Measurements from ENCODE around the gene OR9Q1.
"Not testable (repeated sequence)": the region's sequence is repeated elsewhere in the genome, so short reads cannot be mapped to it uniquely, and the experiment has no call there.

OR9Q1 gene, protein sequence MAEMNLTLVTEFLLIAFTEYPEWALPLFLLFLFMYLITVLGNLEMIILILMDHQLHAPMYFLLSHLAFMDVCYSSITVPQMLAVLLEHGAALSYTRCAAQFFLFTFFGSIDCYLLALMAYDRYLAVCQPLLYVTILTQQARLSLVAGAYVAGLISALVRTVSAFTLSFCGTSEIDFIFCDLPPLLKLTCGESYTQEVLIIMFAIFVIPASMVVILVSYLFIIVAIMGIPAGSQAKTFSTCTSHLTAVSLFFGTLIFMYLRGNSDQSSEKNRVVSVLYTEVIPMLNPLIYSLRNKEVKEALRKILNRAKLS

DNA sequence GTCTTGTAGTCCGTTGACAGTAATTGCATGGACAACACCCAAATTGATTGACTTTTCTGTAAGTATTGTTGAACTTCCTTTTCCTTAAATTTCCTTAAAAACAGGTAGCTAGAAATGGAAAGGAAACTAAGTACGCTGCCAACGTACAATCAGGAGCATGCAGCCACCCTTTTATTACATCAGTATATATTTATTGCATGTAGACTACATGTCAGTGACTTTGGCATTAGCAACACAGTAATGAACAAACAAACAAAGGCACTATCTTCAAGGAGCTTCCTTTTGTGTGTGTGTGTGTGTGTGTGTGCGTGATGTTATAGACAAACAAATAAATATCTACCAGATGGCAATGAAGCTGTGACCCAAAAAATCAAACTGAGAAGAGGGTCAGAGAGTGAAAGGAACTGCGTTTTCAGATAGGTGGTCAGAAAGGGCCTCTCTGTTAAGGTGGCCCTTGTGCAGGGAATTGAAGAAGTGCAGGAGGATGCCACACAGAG is at the start of gene OR9Q1:
Gene OR9Q1, plus strand, starts transcription at position 447 of the 497 bp plus-strand sequence. CDS start 155,564 bp downstream, outside the sequence.
- DNase-seq (ENCODE audit: low read depth in 2 of 2) = no peak

DNA sequence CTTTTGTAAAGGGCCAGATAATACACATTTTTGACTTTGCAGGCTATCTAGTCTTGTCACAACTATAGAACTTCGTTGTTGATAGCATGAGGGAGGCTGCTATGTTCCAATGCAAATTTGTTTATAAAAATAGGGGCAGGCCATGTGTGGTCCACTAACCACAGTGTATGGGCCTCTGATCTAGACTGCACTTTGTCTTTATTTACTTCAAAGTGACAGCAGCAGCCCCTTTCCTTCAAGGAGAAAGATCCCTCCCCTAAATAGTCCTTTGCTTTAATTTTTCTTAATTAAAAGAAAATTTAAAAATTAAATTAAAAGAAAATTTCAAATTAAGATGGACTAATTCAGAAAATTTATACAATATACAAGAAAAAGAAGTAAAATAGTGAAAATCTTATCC is 49.5 kb upstream of the OR9Q1 start:
- DNase-seq (ENCODE audit: low read depth in 2 of 2) = no peak

DNA sequence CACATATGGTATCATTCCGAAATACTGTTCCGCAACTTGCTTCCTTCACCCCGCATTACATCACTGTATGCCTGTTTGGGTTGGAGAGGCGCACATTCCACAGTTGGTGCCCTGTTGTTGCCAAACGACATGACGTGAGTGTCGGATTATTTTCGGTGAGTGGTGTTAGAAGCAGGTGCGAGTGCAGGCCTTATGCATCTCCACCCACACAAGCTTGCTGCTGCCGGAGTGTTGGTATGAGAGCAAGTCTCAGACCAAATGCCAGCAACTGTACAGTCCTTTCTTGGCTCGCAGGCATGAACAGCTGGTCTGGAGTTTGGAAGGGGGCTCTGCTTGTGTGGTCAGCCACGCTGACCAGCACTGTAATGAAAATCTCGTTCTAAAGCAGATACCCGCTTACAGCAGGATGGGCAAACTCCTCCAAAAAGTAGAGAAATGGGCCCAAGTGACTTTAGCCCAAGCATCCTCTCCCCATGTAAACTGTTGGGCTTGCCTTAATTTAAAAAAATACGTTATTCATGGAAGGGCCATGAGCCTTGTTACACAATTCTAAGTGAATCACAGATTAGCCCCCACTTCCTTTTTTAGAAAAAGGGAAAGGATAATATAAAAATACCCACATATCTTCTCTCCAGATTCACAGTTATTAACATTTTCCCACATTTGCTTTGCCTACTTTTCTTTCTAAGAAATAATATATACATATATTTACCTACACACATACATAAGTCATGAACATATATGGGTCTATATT is 48.7 kb upstream of the OR9Q1 start:
- DNase-seq (ENCODE audit: low read depth in 2 of 2) = no peak

DNA sequence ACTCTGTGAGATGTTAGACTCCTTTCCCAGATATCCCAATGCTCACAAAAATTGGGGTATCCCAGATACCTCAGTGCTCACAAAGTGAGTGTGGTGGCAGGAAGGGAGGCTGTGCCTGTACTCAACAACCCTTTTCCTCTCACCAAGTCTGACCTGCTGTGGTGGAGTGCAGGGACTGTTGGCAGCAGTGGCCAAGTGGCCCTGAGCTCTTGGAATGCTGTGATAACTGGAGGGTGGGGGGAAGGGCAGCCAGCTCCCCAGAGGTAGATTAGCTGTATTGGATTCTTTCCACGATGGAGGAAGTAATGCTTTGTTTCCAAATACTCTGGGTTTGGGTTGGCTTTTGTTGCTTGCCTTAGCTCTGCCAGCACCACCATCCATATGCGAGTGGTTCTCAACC is 46.0 kb upstream of the OR9Q1 start:
- no peak for DNase-seq (ENCODE audit: low read depth in 2 of 2)

DNA sequence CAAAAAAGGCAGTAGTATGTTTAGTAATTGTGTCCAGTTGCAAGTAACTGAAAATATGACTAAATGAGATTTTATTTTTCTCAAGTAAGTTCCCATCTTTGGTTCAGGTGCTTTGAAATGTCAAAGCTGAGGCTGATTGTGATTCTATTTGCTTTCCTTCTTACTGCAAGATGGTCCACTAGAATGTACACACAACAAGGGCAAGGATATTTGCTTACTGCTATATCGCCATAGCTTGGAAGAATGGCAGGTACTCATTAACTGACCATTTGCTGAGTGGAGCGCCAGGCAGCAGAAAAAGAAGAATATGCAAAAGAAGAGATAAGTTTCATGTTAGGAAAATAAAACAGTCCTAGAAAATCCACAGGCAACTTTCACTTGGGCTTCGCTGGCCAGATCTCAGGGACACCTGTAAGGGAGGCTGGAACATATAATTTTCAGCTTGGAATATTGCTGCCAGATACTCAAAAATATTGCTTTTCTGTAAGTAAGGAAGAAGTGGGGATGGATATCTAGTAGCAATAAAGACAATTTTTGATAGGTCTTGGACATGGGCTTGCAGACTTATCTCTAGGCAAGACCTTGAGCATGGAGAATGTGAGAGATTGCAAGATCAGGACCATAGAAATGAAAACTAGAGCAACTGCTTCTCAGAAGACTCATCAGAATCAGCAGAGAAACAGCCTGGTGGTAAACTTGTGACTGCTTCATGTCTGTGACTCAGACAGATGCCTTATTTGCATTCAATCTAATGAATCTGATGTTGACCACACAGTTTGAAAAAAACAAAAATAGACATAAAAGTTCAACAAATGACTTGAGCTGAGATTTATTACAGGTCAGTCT is 44.8 kb upstream of the OR9Q1 start:
- DNase-seq (ENCODE audit: low read depth in 2 of 2) = no peak

DNA sequence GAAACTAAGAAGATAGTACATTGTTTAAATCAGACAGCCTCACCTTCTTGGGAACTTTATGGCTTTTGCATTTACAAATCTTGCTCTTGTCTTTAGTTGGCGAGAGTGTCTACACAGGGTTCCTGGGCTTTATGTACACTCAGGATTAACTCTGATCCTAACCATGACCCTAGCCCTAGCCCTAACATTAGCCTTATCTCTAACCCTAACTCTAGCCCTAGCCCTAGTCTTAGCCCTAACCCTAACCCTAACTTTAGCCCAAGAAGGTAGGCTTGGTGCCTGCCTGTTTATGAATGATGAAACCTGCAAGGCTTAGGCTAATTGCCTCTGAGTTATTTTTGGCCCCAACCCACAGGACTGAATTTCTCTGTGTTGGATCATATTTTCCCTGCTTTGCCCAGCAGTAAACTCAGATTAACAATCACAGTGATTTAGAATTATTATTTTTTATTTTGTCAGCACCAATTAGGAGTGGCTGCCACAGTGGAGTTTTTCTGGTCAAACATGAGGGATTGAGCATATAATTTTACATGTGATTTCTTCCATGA is 44.1 kb upstream of the OR9Q1 start:
- no peak for DNase-seq (ENCODE audit: low read depth in 2 of 2)

DNA sequence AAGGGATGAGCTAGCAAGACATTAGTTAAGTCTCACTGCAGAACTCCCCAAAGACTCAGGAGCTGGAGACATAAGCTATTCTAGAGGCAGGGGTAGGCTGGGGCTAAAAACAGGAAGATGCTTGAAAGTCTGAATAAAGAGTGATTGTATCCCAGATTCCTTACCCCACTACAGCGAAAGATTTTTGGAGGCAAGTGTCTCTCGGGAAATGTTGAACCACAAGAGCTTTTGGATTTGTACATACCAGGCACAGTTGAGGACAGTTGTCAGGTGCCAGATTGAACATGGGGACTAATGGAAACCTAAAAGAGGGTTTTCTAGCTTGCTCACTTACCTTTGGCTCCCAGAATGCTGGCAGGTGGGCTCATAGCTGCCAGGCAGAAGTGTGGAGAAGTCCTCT is 43.5 kb upstream of the OR9Q1 start:
- no peak for DNase-seq (ENCODE audit: low read depth in 2 of 2)

DNA sequence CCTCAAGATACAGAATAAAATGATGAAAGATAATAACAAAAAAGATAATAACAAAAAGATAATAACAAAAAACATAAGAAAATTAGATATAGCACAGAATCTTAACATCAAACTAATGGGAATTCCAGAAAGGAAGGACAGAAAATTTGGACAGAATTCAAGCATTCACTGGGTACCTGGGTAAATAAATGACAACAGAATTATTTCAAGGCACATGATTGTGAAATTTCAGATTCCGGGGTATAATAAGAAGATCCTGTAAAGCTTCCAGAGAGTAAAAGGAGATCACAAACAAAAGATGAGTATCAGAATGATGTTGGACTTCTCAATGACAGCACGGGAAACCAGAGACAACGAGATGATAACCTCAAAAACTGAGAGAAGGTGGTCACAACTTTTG is 42.1 kb upstream of the OR9Q1 start:
- no peak for DNase-seq (ENCODE audit: low read depth in 2 of 2)

DNA sequence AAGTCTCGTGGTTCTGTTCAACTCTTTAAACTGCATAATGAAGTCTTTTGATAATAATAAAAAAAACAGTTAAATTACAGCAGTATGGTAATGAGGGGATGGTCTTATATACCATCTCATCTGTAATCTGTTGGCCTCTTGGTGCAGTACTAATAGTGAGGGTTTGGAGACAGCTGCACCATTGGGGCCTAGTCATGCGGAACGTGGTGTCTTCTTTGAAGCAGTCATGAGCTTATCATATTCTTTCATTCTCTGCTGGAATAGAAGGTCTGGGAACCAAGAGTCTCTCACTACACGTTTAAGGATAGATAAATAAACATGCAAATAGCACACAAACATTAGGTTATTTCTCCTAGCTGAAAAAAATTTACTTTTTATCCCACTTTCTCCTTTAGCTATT is 40.9 kb upstream of the OR9Q1 start:
- DNase-seq (ENCODE audit: low read depth in 2 of 2) = no peak

DNA sequence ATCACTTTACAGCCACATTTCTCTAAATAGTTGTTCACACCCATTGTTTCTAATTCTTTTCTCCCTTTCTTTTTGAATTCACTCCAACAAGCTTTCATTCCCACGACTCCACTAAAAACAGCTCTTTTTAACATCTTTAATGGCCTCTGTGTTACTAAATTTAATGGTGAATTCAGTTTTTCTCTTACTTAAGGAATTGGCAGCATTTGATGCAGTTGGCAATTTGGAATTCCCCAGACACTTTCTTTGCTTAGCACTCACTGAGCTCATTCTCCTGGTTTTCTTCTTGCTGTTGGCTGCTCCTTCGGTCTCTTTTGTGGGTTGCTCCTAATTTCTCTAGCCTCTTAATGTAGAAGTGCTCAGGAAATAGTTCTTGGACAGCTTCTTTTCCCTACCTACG is 40.5 kb upstream of the OR9Q1 start:
- no peak for DNase-seq (ENCODE audit: low read depth in 2 of 2)

DNA sequence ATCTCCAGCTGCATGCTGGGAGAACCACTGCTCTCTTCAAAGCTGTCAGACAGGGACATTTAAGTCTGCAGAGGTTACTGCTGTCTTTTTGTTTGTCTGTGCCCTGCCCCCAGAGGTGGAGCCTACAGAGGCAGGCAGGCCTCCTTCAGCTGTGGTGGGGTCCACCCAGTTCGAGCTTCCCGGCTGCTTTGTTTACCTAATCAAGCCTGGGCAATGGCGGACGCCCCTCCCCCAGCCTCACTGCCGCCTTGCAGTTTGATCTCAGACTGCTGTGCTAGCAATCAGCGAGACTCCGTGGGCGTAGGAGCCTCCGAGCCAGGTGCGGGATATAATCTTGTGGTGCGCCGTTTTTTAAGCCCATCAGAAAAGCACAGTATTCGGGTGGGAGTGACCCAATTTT is 24.2 kb upstream of the OR9Q1 start:
- DNase-seq (ENCODE audit: low read depth in 2 of 2) = not testable (repeated sequence)

DNA sequence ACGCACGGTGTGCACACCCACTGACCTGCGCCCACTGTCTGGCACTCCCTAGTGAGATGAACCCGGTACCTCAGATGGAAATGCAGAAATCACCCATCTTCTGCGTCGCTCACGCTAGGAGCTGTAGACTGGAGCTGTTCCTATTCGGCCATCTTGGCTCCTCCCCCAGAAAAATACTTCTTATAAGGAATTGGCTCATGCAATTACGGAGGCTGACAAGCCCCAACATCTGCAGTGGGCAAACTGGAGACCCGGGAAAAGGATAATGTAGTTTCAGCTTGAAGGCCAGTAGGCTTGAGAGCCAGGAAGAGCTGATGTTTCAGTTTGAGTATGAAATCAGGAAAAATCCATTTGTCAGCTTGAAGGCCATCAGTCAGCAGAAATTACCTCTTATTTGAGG is 23.7 kb upstream of the OR9Q1 start:
- DNase-seq (ENCODE audit: low read depth in 2 of 2) = not testable (repeated sequence)

DNA sequence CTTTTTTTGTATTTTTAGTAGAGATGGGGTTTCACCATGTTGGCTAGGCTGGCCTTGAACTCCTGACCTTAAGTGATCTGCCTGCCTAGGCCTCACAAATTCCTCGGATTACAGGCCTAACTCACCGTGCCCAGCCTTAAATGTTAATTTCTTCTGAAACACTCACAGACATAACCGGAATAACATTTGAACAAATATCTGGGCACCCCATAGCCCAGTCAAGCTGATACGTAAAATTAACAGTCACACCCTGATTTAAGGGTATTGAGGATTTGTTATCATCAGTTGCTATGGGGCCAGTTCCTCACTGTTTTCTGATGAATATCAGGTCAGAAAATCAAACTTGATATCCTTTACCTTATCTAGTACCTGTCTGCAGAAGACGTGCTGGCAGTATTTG is 23.0 kb upstream of the OR9Q1 start:
- no peak for DNase-seq (ENCODE audit: low read depth in 2 of 2)

DNA sequence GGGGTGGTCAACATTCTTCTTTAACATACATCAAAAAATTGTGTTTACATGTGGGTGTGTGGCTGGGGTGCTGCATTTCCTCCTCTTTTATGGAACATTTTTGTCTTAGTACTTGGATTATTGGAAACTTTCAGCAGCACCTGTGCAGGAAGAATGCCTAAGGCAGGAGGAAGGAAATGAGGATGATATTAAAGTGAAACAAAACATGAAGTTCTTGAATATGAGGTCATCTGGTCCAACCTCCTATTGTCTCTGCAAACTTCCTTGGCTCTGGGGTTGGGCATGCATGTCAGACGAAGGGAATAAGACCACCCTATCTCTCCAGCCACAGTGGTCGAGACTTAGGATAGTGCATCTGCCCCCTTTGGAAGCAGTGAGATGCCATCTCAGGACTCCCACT is 20.6 kb upstream of the OR9Q1 start:
- DNase-seq (ENCODE audit: low read depth in 2 of 2) = no peak

DNA sequence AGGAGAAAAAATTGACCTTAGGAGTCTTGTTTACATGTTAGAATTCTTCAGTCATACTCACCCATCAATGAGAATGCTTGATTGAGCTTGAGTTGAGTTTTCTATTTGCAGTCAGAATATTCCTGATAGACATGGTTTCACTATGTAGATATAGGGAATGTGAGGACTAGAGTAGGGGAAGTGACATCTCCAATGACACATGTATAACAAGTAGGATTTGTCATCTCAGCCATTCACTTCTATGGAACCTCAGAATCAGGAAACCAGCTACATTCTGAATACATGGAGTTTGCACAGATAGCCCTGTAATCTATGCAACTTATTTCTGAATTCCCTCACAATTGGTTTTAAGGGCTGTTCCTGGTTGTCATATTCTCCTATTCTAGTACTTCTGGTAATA is 20.1 kb upstream of the OR9Q1 start:
- no peak for DNase-seq (ENCODE audit: low read depth in 2 of 2)

DNA sequence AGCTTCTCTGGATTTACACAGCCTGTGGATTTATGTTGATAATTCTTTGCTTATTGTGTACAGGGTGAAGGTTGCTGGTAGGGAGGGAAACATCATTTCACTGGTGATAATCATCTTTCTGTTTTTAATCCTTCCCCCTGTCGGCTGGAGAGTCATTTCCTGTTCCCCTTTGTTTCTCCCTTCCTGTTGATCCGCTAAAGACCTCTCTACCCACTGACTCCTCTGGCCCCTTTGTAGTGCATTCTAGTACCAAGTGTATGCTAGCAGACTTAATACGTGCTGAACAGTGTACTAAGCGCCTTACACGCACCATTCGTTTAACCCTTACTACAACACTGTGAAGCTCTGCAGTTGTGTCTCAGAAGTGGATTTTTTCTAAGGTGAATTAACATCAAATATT is 19.0 kb upstream of the OR9Q1 start:
- DNase-seq (ENCODE audit: low read depth in 2 of 2) = no peak

DNA sequence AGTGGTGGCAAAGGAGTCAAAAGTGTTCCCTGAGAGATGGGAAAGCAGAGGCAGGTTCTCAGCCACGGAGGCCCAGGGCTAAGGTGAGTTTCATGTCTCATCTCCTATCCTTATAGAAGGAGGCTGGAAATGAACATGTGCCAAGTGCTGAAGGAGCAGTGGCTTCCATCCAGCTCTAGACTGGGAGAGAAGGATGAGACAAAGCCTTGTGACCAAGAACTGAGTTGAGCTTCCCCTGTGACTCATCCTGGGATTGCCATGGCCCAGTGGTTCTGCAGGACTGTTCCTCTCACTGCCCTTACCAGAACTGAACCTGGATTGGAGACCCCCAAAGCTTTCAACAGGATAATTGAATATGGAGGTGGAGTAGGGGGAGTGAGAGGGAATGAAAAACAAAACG is 16.7 kb upstream of the OR9Q1 start:
- DNase-seq (ENCODE audit: low read depth in 2 of 2) = no peak

DNA sequence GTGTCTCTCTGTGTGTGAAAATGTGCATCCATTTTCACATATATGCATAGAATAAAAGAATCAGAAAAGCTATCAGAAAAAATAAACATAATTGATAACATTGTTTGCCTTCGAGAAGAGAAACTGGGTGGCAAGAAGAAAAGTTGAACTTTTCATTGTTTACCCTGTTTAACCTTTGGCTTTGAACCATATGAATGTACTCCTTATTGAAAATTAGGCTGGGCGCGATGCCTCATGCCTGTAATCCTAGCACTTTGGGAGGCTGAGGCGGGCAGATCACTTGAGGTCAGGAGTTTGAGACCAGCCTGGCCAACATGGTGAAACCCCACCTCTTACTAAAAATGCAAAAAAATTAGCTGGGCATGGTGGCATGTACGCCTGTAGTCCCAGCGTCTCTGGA is 11.9 kb upstream of the OR9Q1 start:
- no peak for DNase-seq (ENCODE audit: low read depth in 2 of 2)

DNA sequence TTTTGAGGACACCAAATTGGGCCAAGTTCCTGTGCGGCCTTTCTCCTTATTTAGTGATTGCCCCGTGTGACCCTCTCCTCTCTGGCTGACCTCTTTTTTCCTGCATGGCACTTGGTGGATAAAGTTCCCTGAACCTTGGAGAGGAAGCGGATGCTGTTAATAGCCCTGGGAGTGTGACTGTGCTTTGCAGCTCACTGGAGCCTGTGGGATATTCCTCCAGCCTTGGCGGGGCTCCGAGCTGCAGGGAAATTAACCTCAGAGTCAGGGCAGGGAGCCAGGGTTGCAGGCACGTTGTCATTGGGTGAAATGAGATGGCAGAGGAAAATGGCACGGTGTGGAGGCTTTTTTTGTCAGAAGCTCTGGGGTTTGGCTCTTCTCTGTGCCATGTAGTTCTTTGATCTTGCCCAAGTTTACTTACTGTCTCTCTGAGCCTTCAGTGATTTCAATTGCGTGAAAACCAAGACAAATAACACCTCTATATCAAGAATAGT is 965 bp downstream of the OR9Q1 start:
- no peak for DNase-seq (ENCODE audit: low read depth in 2 of 2)

DNA sequence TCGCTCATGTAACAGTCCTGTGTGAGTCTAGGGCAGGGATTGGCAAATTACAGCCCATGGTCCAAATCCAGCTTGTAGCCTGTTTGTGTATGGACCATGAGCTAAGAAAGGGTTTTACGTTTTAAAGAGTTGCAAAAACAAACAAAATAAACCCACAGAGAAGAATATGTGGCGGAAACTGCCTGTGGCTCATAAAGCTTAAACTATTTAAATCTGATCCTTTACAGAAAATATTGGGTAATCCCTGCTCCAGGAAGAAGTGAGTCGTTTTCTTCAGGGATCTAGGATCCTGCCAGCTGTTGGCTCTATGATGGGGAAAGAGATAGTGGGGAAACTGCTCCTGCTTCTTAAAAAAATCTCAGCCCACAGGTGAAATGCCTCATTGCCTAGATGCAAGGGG is 3.7 kb downstream of the OR9Q1 start:
- DNase-seq (ENCODE audit: low read depth in 2 of 2) = no peak

DNA sequence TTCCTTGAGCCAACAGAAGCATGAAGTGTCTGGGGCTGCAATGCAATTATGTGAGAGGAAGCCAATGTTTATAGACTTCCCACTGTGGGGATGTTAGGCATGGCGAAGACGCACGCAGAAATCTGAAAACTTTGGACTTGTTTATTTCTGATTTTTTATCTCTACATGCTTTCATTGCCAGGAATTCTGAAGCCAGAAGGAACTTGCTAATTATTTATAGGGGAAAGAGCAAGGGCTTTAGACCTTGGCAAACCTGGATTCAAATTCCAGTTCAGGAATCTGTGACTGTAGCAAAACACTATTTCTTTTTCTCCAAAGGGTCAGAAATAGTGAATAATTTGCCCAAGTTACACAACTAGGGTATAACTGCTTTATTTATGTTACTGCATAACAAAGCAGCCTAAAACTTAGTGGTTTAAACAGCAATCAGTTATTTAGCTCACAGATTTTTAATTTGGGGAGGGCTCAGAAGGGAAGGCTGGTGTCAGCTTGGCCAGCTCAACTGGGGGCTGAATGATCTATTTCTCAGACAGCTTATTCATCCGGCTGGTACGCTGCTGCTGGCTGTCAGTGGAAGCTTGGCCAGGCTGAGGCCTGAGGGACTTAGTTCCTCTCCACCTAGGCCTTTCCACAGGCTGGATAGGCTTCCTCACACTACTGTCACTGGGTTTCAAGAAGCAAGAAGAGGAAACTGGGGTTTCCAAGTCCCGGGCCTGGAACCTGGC is 5.2 kb downstream of the OR9Q1 start:
- no peak for DNase-seq (ENCODE audit: low read depth in 2 of 2)

Data from stimulated activated CD8-positive, alpha-beta memory T cell treated with anti-CD3 and anti-CD28 coated beads, Interleukin-2, amount 100 ng/mL, for 1 hour (primary cell).